COR-L47 (cell line): ENCODE measurements around the gene AASS.

Experiments
- DNase-seq: peaks from one replicate; lab custom pipeline; 2025; lab: John Stamatoyannopoulos, UW

The AASS gene

GRCh38 chr7:122038904-122039303 lies 105.1 kb downstream of the AASS start:
- DNase-seq = no peak

DNA sequence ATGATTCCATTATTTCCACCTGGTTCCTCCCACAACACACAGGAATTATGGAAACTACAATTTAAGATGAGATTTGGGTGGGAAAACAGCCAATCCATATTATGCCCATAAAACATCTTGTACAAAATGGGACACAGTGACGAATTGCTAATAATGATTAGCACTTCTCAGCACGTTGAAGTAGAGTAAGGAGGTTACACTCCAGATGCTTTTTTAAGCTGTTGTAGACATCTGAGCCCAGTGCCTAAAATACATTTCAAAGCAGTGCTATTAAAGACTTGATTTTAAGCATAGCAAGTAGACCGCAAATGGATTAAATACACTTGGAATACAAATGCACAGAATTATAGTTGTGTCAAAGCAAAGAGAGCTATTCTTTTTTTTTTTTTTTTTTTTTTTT lies 105.9 kb downstream of the AASS start:
- no peak for DNase-seq

DNA sequence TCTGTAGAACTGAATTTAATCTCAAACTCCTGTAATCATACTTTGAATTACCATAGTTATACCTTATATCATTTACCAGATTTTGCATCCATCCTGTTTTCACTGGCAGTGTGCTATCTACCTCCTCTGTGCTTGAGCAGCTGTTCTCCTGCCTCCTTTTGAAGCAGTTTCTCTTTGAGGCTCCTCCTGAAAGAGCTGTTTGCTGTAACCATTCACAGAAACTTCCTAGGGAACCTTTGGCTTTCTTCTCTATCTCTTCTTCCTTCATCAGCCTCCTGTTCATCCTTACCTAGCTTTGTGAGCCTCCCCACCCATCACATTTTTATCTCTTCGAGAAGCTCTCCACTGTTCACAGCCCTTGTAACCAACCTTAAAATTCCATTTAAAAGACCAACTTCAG lies 108.2 kb downstream of the AASS start:
- no peak for DNase-seq

DNA sequence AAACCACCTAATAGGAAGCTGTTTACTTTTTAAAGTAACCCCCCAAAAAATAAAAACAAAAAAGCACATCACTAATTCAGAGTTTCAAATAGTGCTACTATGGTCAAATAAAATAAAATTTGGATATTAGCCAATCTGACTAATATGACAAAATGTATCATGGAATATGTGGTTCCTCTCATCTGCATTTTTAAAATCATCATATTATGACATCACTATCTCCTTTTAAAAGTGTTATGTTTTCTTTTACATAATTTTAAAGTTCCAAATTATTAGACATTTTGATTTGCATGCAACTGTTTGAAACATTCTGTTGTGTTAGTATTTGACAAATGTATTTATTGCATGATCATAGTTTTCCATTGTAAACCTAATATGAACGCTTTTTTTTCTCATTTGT lies 110.4 kb downstream of the AASS start:
- DNase-seq = no peak

GRCh38 chr7:122027058-122027457 lies 117.0 kb downstream of the AASS start:
- DNase-seq = no peak
